Cardiac fibroblast (primary cell): Measurements from ENCODE around the gene CENPP.
"Not testable (repeated sequence)": the region's sequence is repeated elsewhere in the genome, so short reads cannot be mapped to it uniquely, and the experiment has no call there.

ENCODE experiments used
- DNase-seq, 2 donors: peaks; one replicate each; pipeline versions ENCODE4 v3.0.0 to v3.0.0-alpha.2; 2010; ENCODE audit warnings: low read depth in 2 of 2
- H3K4me3 ChIP-seq, 2 donors: replicated peaks in 1 of 2; 1 replicate in 1 of 2; 2 replicates in 1 of 2; pipeline ENCODE4 v1.5.1; 2011; ENCODE audit warnings: low read depth in 2 of 2, low read length in 2 of 2, mild to moderate bottlenecking in 2 of 2, moderate library complexity in 1 of 2
- TF ChIP-seq, protein P1 (sequence below): IDR thresholded peaks from one replicate; pipeline ENCODE4 v1.5.1; 2011; ENCODE audit warnings: low read depth, mild to moderate bottlenecking, low read length, inconsistent platforms

The CENPP gene

GRCh38 chr9:92590377-92590776, 264.6 kb downstream of the CENPP start:
- no peak overlapping the region for H3K4me3 ChIP-seq
- TF ChIP-seq, protein P1, sequence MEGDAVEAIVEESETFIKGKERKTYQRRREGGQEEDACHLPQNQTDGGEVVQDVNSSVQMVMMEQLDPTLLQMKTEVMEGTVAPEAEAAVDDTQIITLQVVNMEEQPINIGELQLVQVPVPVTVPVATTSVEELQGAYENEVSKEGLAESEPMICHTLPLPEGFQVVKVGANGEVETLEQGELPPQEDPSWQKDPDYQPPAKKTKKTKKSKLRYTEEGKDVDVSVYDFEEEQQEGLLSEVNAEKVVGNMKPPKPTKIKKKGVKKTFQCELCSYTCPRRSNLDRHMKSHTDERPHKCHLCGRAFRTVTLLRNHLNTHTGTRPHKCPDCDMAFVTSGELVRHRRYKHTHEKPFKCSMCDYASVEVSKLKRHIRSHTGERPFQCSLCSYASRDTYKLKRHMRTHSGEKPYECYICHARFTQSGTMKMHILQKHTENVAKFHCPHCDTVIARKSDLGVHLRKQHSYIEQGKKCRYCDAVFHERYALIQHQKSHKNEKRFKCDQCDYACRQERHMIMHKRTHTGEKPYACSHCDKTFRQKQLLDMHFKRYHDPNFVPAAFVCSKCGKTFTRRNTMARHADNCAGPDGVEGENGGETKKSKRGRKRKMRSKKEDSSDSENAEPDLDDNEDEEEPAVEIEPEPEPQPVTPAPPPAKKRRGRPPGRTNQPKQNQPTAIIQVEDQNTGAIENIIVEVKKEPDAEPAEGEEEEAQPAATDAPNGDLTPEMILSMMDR: no peak
- DNase-seq: peak; percentile 62 to 88

- TF ChIP-seq, protein P1: no peak
- H3K4me3 ChIP-seq: no peak overlapping the region
- DNase-seq: no peak
Observed at GRCh38 chr9:92592537-92592936, 266.8 kb downstream of the CENPP start.

- TF ChIP-seq, protein P1: no peak
- no peak overlapping the region for H3K4me3 ChIP-seq
- DNase-seq: peak in 1 of 2 donors; percentile 55
Observed at GRCh38 chr9:92592946-92593861, 267.5 kb downstream of the CENPP start.

GRCh38 chr9:92595075-92595474, 269.3 kb downstream of the CENPP start:
- not testable (repeated sequence) for DNase-seq, H3K4me3 ChIP-seq

GRCh38 chr9:92595930-92596329, 270.2 kb downstream of the CENPP start:
- H3K4me3 ChIP-seq: no peak overlapping the region
- DNase-seq: no peak
- TF ChIP-seq, protein P1: no peak

- TF ChIP-seq, protein P1: no peak
- no peak overlapping the region for H3K4me3 ChIP-seq
- DNase-seq: no peak
Observed at GRCh38 chr9:92598382-92598781, 272.6 kb downstream of the CENPP start.

GRCh38 chr9:92599938-92600461, 274.2 kb downstream of the CENPP start:
- TF ChIP-seq, protein P1: no peak
- no peak for DNase-seq
- H3K4me3 ChIP-seq: no peak overlapping the region
